Keratinocyte (primary cell): ENCODE data around the gene DCP1A. TPM values are rescaled to one million over a fixed set of nuclear protein-coding genes. Genes with fewer than 3 reads are reported as not detected.

Source experiments
- DNase-seq: peaks from one replicate; pipeline ENCODE4 v3.0.0-alpha.2; 2011; ENCODE audit warnings: low read depth, missing footprints, low spot score
- FAIRE-seq: peaks from 2 replicates; lab custom pipeline; 2011; peaks lifted over from hg19 to GRCh38; lab: Jason Lieb, UNC
- H2AFZ ChIP-seq: 2 replicates; pipeline ENCODE4 v1.6.0; 2012; ENCODE audit warnings: low read length, control low read depth, inconsistent platforms; ENCODE audit not compliant: control insufficient read depth
- H3K27ac ChIP-seq: 2 replicates; pipeline ENCODE4 v1.5.1; 2011; ENCODE audit warnings: low read length; ENCODE audit not compliant: control insufficient read depth, insufficient read depth
- H3K27me3 ChIP-seq: 3 replicates; pipeline ENCODE4 v1.6.0; 2011; ENCODE audit warnings: low read length; ENCODE audit not compliant: control insufficient read depth, insufficient read depth; ENCODE audit errors: extremely low read depth
- H3K36me3 ChIP-seq, 2 experiments: 2 replicates in 1 of 2; 3 replicates in 1 of 2; pipeline ENCODE4 v1.5.1; 2011; ENCODE audit warnings: low read length in 2 of 2, mild to moderate bottlenecking in 1 of 2; ENCODE audit not compliant: control insufficient read depth in 2 of 2, insufficient read depth in 2 of 2; ENCODE audit errors: extremely low read depth in 1 of 2
- H3K4me1 ChIP-seq: 3 replicates; pipeline ENCODE4 v1.5.1; 2011; ENCODE audit warnings: low read length; ENCODE audit not compliant: control insufficient read depth, insufficient read depth; ENCODE audit errors: extremely low read depth
- H3K4me2 ChIP-seq: 3 replicates; pipeline ENCODE4 v1.6.0; 2011; ENCODE audit warnings: low read depth, low read length; ENCODE audit not compliant: control insufficient read depth, insufficient read depth; ENCODE audit errors: extremely low read depth
- H3K4me3 ChIP-seq, 3 experiments: fragments of 200-600 bp in 1 of 3; sonication (generic) in 1 of 3; 2 replicates in 2 of 3; 3 replicates in 1 of 3; pipeline ENCODE4 v1.5.1; 2011 to 2016; ENCODE audit warnings: low read length in 3 of 3, mild to moderate bottlenecking in 3 of 3, control low read depth in 2 of 3, inconsistent platforms in 1 of 3, low read depth in 1 of 3, mixed read lengths in 1 of 3, mixed run types in 1 of 3, moderate library complexity in 1 of 3; ENCODE audit not compliant: control insufficient read depth in 2 of 3, insufficient read depth in 2 of 3; ENCODE audit errors: extremely low read depth in 1 of 3
- H3K79me2 ChIP-seq: 2 replicates; pipeline ENCODE4 v1.6.0; 2012; ENCODE audit warnings: low read length; ENCODE audit not compliant: control insufficient read depth, insufficient read depth
- H3K9ac ChIP-seq: 3 replicates; pipeline ENCODE4 v1.6.0; 2011; ENCODE audit warnings: low read length; ENCODE audit not compliant: control insufficient read depth, insufficient read depth; ENCODE audit errors: extremely low read depth
- H3K9me1 ChIP-seq: 3 replicates; pipeline ENCODE4 v1.6.0; 2011; ENCODE audit warnings: low read length; ENCODE audit not compliant: control insufficient read depth, insufficient read depth; ENCODE audit errors: extremely low read depth
- H3K9me3 ChIP-seq: 2 replicates; pipeline ENCODE4 v1.5.1; 2012; ENCODE audit warnings: low read depth, low read length; ENCODE audit not compliant: control insufficient read depth
- H4K20me1 ChIP-seq: 3 replicates; pipeline ENCODE4 v1.6.0; 2011; ENCODE audit warnings: low read length; ENCODE audit not compliant: control insufficient read depth, insufficient read depth; ENCODE audit errors: extremely low read depth
- EZH2 ChIP-seq: IDR thresholded peaks from one replicate; pipeline ENCODE4 v1.6.1; 2012; ENCODE audit warnings: inconsistent platforms, mild to moderate bottlenecking, low read length, moderate library complexity
- dilution Hi-C: fragments of 300-500 bp; cut with MboI; formaldehyde crosslinking; loops from one replicate; pipeline ENCODE4 v1.7.0; 2020; ENCODE audit warnings: low sequenced_read_pairs; ENCODE audit not compliant: extremely low pct_ligation_motif_present
- polyA plus RNA-seq, 5 experiments: library from polyadenylated mRNA; depleted of rRNA in 3 of 5; stranded (reverse) in 3 of 5; stranded (forward) in 1 of 5; unstranded in 1 of 5; fragments of >200 nt; gene quantifications; 1 replicate in 1 of 5; 2 replicates in 3 of 5; 3 replicates in 1 of 5; pipeline versions ENCODE4 v1.2.1 to v1.2.3, GENCODE V29; 2011 to 2012; ENCODE audit warnings: missing spikeins in 2 of 5, low read depth in 1 of 5, low replicate concordance in 1 of 5
- TF ChIP-seq, protein P1 (sequence below), 3 experiments: IDR thresholded peaks in 1 of 3; conservative IDR thresholded peaks in 1 of 3; optimal IDR thresholded peaks in 1 of 3; 2 replicates in 2 of 3; 3 replicates in 1 of 3; pipeline versions ENCODE3 to v1.5.1; 2011; ENCODE audit warnings: low read length in 3 of 3, mild to moderate bottlenecking in 3 of 3, moderate library complexity in 2 of 3, control low read depth in 1 of 3, inconsistent platforms in 1 of 3; ENCODE audit not compliant: insufficient read depth in 2 of 3; ENCODE audit errors: extremely low read depth in 1 of 3

The DCP1A gene
- polyA plus RNA-seq, 1 donor (not counting 4 experiments of a cell fraction or from before 2014, with no cell fraction given), result 15.0 TPM

DNA sequence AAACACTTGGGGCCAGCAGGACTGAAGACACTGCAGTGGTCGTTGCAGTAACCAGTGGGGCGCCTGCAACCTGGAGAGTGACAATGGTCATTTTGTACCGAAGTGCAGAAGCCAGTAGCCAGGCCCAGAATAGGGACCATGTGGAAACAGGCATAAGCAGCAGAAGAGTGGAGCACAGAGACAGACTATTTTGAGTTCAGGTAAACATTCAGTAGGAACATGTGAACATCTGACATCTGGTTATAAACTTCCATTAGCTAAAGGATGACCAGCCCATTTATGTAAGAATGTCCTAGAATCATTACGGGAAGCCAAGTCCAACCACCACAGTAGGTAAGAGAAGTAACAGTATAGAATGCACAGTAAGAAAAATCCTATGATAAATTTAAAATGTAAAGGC lies 59.1 kb downstream of the DCP1A start:
- DNase-seq (no peak), FAIRE-seq (no peak)
- Histone ChIP-seq H3K27ac (no peak overlapping the region), H3K4me3 (no peak overlapping the region), H3K9me1 (no peaks in the 10 kb centered on the region), H3K79me2 (no peaks in the 10 kb centered on the region), H3K4me1 (no peaks in the 10 kb centered on the region), H3K27me3 (no peaks in the 10 kb centered on the region), H3K9ac (no peak overlapping the region), H4K20me1 (no peaks in the 10 kb centered on the region), H3K9me3 (no peaks in the 10 kb centered on the region), H3K36me3 (peaks cover 12 to 14% of the 10 kb centered on the region in 2 experiments), H2AFZ (no peak overlapping the region), H3K4me2 (no peak overlapping the region)
- TF ChIP-seq EZH2, result no peak
- dilution Hi-C loops, result no loop called here

DNA sequence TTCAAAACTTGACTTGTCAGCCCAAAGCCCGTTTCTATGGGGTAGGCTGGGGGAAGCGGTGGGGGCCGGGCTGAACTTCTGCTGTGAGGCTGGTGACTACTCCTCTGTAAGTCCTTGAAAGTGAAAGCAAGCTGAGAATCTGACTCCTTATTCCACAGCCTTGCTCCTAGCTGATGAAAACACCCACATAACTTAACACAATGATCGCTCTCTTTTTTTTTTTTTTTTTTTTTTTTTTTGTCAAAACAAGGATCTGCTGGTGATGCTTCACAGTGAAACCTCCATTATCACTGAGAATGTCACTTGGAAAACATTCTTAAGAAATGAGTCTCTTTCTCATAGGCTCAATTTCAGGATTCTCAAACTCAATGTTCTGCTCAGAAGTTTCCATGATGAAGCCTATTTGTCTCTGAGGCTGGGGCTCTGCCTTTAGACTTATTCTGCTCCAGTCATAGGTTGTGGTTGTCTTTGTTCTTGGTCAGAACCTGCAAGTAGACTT lies 60.2 kb downstream of the DCP1A start:
- Histone ChIP-seq H4K20me1 (no peaks in the 10 kb centered on the region), H3K27ac (no peak overlapping the region), H3K4me3 (no peak overlapping the region), H3K4me1 (no peaks in the 10 kb centered on the region), H3K9me3 (no peaks in the 10 kb centered on the region), H3K4me2 (no peak overlapping the region), H3K9ac (no peak overlapping the region), H3K79me2 (no peaks in the 10 kb centered on the region), H3K9me1 (no peaks in the 10 kb centered on the region), H3K27me3 (no peaks in the 10 kb centered on the region), H2AFZ (no peak overlapping the region), H3K36me3 (peaks cover 11 to 12% of the 10 kb centered on the region in 2 experiments)
- FAIRE-seq (no peak), DNase-seq (no peak)
- dilution Hi-C loops, result no loop called here
- TF ChIP-seq, protein P1, sequence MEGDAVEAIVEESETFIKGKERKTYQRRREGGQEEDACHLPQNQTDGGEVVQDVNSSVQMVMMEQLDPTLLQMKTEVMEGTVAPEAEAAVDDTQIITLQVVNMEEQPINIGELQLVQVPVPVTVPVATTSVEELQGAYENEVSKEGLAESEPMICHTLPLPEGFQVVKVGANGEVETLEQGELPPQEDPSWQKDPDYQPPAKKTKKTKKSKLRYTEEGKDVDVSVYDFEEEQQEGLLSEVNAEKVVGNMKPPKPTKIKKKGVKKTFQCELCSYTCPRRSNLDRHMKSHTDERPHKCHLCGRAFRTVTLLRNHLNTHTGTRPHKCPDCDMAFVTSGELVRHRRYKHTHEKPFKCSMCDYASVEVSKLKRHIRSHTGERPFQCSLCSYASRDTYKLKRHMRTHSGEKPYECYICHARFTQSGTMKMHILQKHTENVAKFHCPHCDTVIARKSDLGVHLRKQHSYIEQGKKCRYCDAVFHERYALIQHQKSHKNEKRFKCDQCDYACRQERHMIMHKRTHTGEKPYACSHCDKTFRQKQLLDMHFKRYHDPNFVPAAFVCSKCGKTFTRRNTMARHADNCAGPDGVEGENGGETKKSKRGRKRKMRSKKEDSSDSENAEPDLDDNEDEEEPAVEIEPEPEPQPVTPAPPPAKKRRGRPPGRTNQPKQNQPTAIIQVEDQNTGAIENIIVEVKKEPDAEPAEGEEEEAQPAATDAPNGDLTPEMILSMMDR (optimal IDR thresholded peaks at IDR 0.05 in 1 of 3, IDR thresholded peaks at IDR 0.05 in 1 of 3, conservative IDR thresholded peaks at IDR 0.05 in 1 of 3; ENCODE audit: extremely low read depth in 1 of 3, insufficient read depth in 2 of 3, low read length in 3 of 3), result no peak
- no peak for TF ChIP-seq EZH2

DNA sequence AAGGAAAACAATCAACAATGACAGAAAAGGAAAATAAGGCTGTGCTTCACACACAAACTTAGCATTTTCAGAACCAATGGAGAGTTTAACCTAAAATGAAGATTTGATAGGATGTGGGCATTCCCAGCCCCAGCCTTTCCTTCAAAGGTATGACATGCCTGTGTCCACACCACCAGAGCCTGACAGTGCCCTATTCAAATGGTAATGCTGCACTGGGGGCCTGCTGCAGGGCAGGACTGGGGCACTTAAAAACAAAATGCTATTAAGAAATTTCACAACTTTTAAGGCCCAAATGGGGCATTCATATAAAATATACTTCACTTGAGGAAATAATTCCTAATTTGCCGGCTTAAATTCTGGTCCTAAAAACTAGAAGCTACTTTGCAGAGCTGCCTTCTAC lies 60.6 kb downstream of the DCP1A start:
- Histone ChIP-seq H3K9ac (no peak overlapping the region), H3K9me1 (no peaks in the 10 kb centered on the region), H3K4me1 (no peaks in the 10 kb centered on the region), H3K4me2 (no peak overlapping the region), H3K27ac (no peak overlapping the region), H3K9me3 (no peaks in the 10 kb centered on the region), H3K79me2 (no peaks in the 10 kb centered on the region), H2AFZ (no peak overlapping the region), H3K27me3 (no peaks in the 10 kb centered on the region), H3K4me3 (no peak overlapping the region), H4K20me1 (no peaks in the 10 kb centered on the region), H3K36me3 (peaks cover 8 to 12% of the 10 kb centered on the region in 2 experiments)
- no peak for TF ChIP-seq EZH2
- TF ChIP-seq, protein P1 (optimal IDR thresholded peaks at IDR 0.05 in 1 of 3, IDR thresholded peaks at IDR 0.05 in 1 of 3, conservative IDR thresholded peaks at IDR 0.05 in 1 of 3; ENCODE audit: extremely low read depth in 1 of 3, insufficient read depth in 2 of 3, low read length in 3 of 3), result no peak
- dilution Hi-C loops, result no loop called here
- DNase-seq (no peak), FAIRE-seq (no peak)
